ENCODE data around the gene MIER3. TPM values are rescaled to one million over a fixed set of nuclear protein-coding genes. Genes with fewer than 3 reads are reported as not detected.

The MIER3 gene
- total and polyA plus RNA-seq, 9 of the 15 experiments (the other 6 are each of a cell fraction or from before 2014, with no cell fraction given) = 4.1 to 29.3 (median 13.0) TPM

DNA sequence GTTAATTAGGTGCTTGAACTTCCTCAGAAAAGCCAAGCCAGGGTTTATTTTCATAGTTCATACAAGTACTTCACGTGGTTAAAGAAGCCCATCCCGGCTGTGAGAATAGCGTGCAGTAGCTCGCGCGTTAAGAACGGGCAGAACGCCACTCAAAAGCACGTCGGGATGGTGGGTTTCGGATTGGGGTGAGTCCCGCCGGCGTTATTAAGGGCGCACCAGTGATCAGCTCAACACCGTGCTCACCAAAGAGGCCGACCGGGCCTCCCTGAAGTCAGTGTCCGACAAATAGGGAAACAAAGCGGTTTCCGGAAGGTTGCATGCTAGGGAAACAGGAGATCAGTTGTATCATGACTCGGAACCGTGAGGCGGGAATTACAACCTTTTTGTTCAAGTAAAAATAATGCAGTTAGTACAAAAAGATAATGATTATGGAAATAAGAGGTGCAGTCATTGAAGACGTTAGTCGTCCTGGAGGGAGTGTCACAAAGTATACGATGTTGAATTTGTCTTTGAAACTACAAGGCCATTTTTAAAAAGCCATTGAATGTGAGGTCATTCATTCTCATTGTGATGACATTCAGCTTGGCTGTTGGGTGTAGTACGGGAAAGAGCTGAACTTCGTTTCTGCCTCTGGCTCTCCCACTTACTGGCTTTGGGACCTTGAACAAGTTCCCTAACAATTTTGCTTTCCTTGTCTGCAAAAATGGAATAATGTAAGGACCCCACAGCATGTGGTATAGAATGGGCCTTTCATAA, 41.5 kb downstream of the MIER3 start (continued):
- TF ChIP-seq, protein P1, sequence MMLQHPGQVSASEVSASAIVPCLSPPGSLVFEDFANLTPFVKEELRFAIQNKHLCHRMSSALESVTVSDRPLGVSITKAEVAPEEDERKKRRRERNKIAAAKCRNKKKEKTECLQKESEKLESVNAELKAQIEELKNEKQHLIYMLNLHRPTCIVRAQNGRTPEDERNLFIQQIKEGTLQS (IDR thresholded peaks at IDR 0.05) = peak; percentile 63
- TF ChIP-seq, protein P1 (CRISPR knock-in tag; conservative IDR thresholded peaks at IDR 0.05) = no peak
- no peak for TF ChIP-seq HNRNPH1 (optimal IDR thresholded peaks at IDR 0.05; ENCODE audit: low read depth, low read length)
- no peak; the same call in 1 of the 2 replicates for TF ChIP-seq SMARCA4 (IDR thresholded peaks at IDR 0.05)
- no peak for TF ChIP-seq NBN (IDR thresholded peaks at IDR 0.05; ENCODE audit: low read depth)
- no peak for TF ChIP-seq MCM2 (IDR thresholded peaks at IDR 0.05; ENCODE audit: low read depth)
- no peak for TF ChIP-seq ETV1 (tag; conservative IDR thresholded peaks at IDR 0.05; ENCODE audit: low read depth)
- TF ChIP-seq TBL1XR1 (IDR thresholded peaks at IDR 0.05; ENCODE audit: low read length in 2 of 2) = no peak
- TF ChIP-seq RBBP5 (IDR thresholded peaks at IDR 0.05; ENCODE audit: borderline replicate concordance, insufficient read depth, low read length, poor library complexity, severe bottlenecking) = peak; percentile 21
- TF ChIP-seq ZNF561 (CRISPR knock-in tag; conservative IDR thresholded peaks at IDR 0.05) = no peak
- TF ChIP-seq, protein P2, sequence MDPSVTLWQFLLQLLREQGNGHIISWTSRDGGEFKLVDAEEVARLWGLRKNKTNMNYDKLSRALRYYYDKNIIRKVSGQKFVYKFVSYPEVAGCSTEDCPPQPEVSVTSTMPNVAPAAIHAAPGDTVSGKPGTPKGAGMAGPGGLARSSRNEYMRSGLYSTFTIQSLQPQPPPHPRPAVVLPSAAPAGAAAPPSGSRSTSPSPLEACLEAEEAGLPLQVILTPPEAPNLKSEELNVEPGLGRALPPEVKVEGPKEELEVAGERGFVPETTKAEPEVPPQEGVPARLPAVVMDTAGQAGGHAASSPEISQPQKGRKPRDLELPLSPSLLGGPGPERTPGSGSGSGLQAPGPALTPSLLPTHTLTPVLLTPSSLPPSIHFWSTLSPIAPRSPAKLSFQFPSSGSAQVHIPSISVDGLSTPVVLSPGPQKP (CRISPR knock-in tag; IDR thresholded peaks at IDR 0.05) = no peak
- no peak for TF ChIP-seq TSC22D4 (tag; IDR thresholded peaks at IDR 0.05)
- TF ChIP-seq NR0B1 (IDR thresholded peaks at IDR 0.05; ENCODE audit: partially characterized antibody) = no peak
- no peak for TF ChIP-seq CREBBP (IDR thresholded peaks at IDR 0.05; ENCODE audit: low read depth, low read length)
- no peak for TF ChIP-seq BACH1 (tag; IDR thresholded peaks at IDR 0.05)
- TF ChIP-seq GABPB2 (CRISPR knock-in tag; conservative IDR thresholded peaks at IDR 0.05) = no peak
- TF ChIP-seq MTA1 (IDR thresholded peaks at IDR 0.05; ENCODE audit: borderline replicate concordance) = no peak
- no peak for TF ChIP-seq MBD1 (CRISPR knock-in tag; IDR thresholded peaks at IDR 0.05)
- TF ChIP-seq FOXM1 (IDR thresholded peaks at IDR 0.05; ENCODE audit: low read depth) = peak; percentile 36; the same call in 1 of the 2 replicates
- TF ChIP-seq FOXM1 (CRISPR knock-in tag; IDR thresholded peaks at IDR 0.05; ENCODE audit: low read depth) = no peak
- no peak for TF ChIP-seq E2F4 (CRISPR knock-in tag; IDR thresholded peaks at IDR 0.05; ENCODE audit: low read depth)
